Activated CD4-positive, CD25-positive, alpha-beta regulatory T cell treated with anti-CD3 and anti-CD28 coated beads, Interleukin-2, amount 50 U/mL, for 72 hours (primary cell): ENCODE measurements around the gene ZFP37.
"Not testable (repeated sequence)": the region's sequence is repeated elsewhere in the genome, so short reads cannot be mapped to it uniquely, and the experiment has no call there.

Experiments used
- DNase-seq: peaks from one replicate; pipeline ENCODE4 v3.0.0; 2021

ZFP37 gene

GRCh38 chr9:113056191-113057106 lies at the start of gene ZFP37:
Gene ZFP37, minus strand, starts transcription at chr9:113056724. Its CDS starts 36 bp downstream, at chr9:113056688.
- DNase-seq: peak; percentile 64

- not testable (repeated sequence) for DNase-seq
Observed at GRCh38 chr9:113105345-113105744, 48.8 kb upstream of the ZFP37 start.

- DNase-seq: no peak
Observed at GRCh38 chr9:113095561-113095960, 39.0 kb upstream of the ZFP37 start.

- peak; percentile 29 for DNase-seq
Observed at GRCh38 chr9:113089924-113090323, 33.4 kb upstream of the ZFP37 start.

GRCh38 chr9:113089143-113089505 lies 32.6 kb upstream of the ZFP37 start:
- not testable (repeated sequence) for DNase-seq

GRCh38 chr9:113088456-113089142 lies 32.1 kb upstream of the ZFP37 start:
- not testable (repeated sequence) for DNase-seq

- not testable (repeated sequence) for DNase-seq
Observed at GRCh38 chr9:113062932-113063310, 6.4 kb upstream of the ZFP37 start.

- DNase-seq: not testable (repeated sequence)
Observed at GRCh38 chr9:113062256-113062931, 5.9 kb upstream of the ZFP37 start.

GRCh38 chr9:113061072-113061850 lies 4.7 kb upstream of the ZFP37 start:
- not testable (repeated sequence) for DNase-seq

- not testable (repeated sequence) for DNase-seq
Observed at GRCh38 chr9:113059581-113060284, 3.2 kb upstream of the ZFP37 start.

- DNase-seq: no peak
Observed at GRCh38 chr9:113057193-113057592, 669 bp upstream of the ZFP37 start.

- no peak for DNase-seq
Observed at GRCh38 chr9:113042884-113043657, 13.5 kb downstream of the ZFP37 start.

GRCh38 chr9:113026200-113026599 lies 30.3 kb downstream of the ZFP37 start:
- DNase-seq: no peak

- DNase-seq: no peak
Observed at GRCh38 chr9:113018247-113018646, 38.3 kb downstream of the ZFP37 start.

- DNase-seq: no peak
Observed at GRCh38 chr9:113012492-113012891, 44.0 kb downstream of the ZFP37 start.

GRCh38 chr9:113011911-113012381 lies 44.6 kb downstream of the ZFP37 start, which contains the start of gene ZNF883:
Gene ZNF883, minus strand, starts transcription at chr9:113012192.
- DNase-seq: no peak

GRCh38 chr9:113005777-113006176 lies 50.7 kb downstream of the ZFP37 start:
- no peak for DNase-seq

GRCh38 chr9:112997236-112997941 lies 59.1 kb downstream of the ZFP37 start:
- no peak for DNase-seq
